GM23248 (cell line): Measurements from ENCODE around the gene TMEM203.

Source experiments
- EZH2 ChIP-seq: fragments of 200-600 bp; sonication (generic); IDR thresholded peaks from 2 replicates; pipeline ENCODE4 v1.6.1; 2018; ENCODE audit warnings: antibody characterized with exemption, mild to moderate bottlenecking; ENCODE audit not compliant: insufficient read depth, poor library complexity, severe bottlenecking
- EZH2phosphoT487 ChIP-seq: fragments of 200-600 bp; sonication (generic); IDR thresholded peaks from 2 replicates; pipeline ENCODE4 v1.6.1; 2018; ENCODE audit warnings: antibody characterized with exemption, moderate library complexity, mild to moderate bottlenecking, low read depth; ENCODE audit not compliant: insufficient read depth

DNA sequence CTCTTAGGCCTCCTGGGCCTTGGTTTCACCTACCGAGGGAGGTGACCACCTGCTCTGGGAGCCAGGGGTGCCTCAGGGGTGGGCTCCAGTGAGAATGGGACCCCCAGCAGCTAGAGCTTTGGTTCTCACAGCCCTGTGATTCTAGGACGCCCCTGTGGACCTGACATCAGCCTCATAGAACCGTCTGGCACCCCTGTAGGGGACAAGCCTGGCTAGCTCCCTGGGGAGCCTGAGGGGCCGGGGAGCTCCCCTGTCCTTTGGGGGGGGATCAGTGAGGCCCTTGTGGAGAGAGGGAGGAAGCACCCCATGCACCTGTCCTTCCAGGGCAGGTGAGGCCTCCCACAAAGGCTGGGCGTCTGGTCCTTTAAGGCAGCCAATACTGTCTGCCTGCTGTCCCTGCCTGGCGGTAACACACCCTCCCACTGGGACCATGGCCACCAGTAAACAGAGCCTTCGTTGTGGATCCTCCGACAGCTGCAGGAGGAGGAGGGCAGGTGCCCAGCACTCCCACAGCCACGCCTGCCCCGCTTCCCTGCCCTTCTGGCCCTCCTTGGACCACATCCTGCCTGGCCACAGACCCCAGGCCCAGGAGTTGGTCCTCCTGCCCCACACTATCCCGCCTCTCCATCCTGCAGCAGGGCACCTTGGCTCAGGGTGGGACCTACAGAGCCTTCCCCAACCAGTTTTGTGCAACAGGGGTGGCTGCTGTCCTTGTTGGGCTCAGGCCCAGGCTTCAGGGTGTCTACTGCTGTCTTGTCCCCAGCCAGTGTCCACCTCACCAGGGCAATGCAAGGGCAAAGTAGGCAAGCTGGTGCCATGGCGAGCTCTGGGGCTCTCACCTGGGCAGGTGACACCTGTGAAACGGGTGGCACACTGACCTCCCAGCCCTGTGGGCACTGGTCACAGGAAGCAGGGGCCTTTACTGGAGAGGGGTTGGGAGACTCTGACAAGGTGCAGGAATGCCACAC is 32.6 kb upstream of the TMEM203 start:
- TF ChIP-seq EZH2 (no peak), EZH2phosphoT487 (no peak)
